ENCODE results near the gene MGMT. TPM values are rescaled to one million over a fixed set of nuclear protein-coding genes. Genes with fewer than 3 reads are reported as not detected.

MGMT gene
- total RNA-seq, 1 experiment from 2014 or later = 11.5 TPM

- no peak for TF ChIP-seq REST (IDR thresholded peaks at IDR 0.05; ENCODE audit: low read depth)
- TF ChIP-seq EGR1 (IDR thresholded peaks at IDR 0.05; ENCODE audit: low read depth) = no peak
- TF ChIP-seq ATF3 (IDR thresholded peaks at IDR 0.05) = no peak
- TF ChIP-seq POLR2A (IDR thresholded peaks at IDR 0.05; ENCODE audit: borderline replicate concordance, extremely low read depth, insufficient read depth, insufficient read length) = no peak
- TF ChIP-seq EZH2 (IDR thresholded peaks at IDR 0.05) = no peak
- no peak for TF ChIP-seq MAX (IDR thresholded peaks at IDR 0.05)
- no peak for TF ChIP-seq JUND (IDR thresholded peaks at IDR 0.05)
These were observed 154.7 kb downstream of the MGMT start (continued) for GRCh38 chr10:129621693-129622092.

GRCh38 chr10:129622291-129622690, 155.2 kb downstream of the MGMT start:
- RAD21 ChIA-PET (ENCODE audit: low non-redundant PET in 1 of 2, low total read pairs in 2 of 2, uncharacterized antibody in 2 of 2, unreplicated experiment in 2 of 2) = no interaction called here
- POLR2A ChIA-PET = no interaction called here

More at GRCh38 chr10:129622291-129622690, 155.2 kb downstream of the MGMT start:
- Histone ChIP-seq H3K4me3 (replicated peaks in 1 of 2; ENCODE audit: low read depth in 1 of 2, low read length in 2 of 2) (no peak overlapping the region), H3K9ac (ENCODE audit: low read length) (no peak overlapping the region), H3K27ac (ENCODE audit: low read depth, low read length) (no peak overlapping the region), H3K79me2 (ENCODE audit: insufficient read depth, low read length) (no peaks in the 10 kb centered on the region), H3K4me1 (ENCODE audit: control insufficient read depth in 1 of 2, insufficient read depth in 2 of 2, low read length in 2 of 2) (no peaks in the 10 kb centered on the region), H3K9me3 (ENCODE audit: control insufficient read depth in 1 of 2, insufficient read depth in 1 of 2, low read depth in 1 of 2, low read length in 2 of 2) (no peaks in the 10 kb centered on the region), H3K27me3 (ENCODE audit: insufficient read depth, low read length) (no peaks in the 10 kb centered on the region), H3K9me2 (ENCODE audit: insufficient read depth) (no peaks in the 10 kb centered on the region), H2AFZ (ENCODE audit: low read depth, low read length, poor library complexity, severe bottlenecking) (no peak overlapping the region), H3K36me3 (ENCODE audit: control insufficient read depth in 1 of 2, insufficient read depth in 2 of 2, low read length in 2 of 2) (no peaks in the 10 kb centered on the region), H3K4me2 (ENCODE audit: low read length) (no peak overlapping the region), H4K20me1 (ENCODE audit: insufficient read depth) (no peaks in the 10 kb centered on the region)
- ATAC-seq (no peak), DNase-seq (ENCODE audit: low read depth, low spot score) (no peak)
- intact Hi-C loops (cut with micrococcal nuclease) = no loop called here
- CTCF ChIA-PET = no interaction called here
- TF ChIP-seq REST (IDR thresholded peaks at IDR 0.05; ENCODE audit: low read depth) = no peak
- TF ChIP-seq SIN3A (IDR thresholded peaks at IDR 0.05; ENCODE audit: low read depth) = no peak
- no peak for TF ChIP-seq JUND (IDR thresholded peaks at IDR 0.05)
- TF ChIP-seq MAX (IDR thresholded peaks at IDR 0.05) = no peak
- TF ChIP-seq EZH2phosphoT487 (IDR thresholded peaks at IDR 0.05; ENCODE audit: borderline replicate concordance) = no peak
- TF ChIP-seq ZFX (IDR thresholded peaks at IDR 0.05) = no peak
- TF ChIP-seq EZH2 (IDR thresholded peaks at IDR 0.05) = no peak
- TF ChIP-seq POLR2AphosphoS5 (IDR thresholded peaks at IDR 0.05; ENCODE audit: low read depth, low read length) = no peak
- no peak for TF ChIP-seq SRF (IDR thresholded peaks at IDR 0.05; ENCODE audit: low read depth)
- TF ChIP-seq POLR2A (IDR thresholded peaks at IDR 0.05; ENCODE audit: borderline replicate concordance, extremely low read depth, insufficient read depth, insufficient read length) = no peak
- TF ChIP-seq TCF7L2 (IDR thresholded peaks at IDR 0.05; ENCODE audit: borderline replicate concordance, extremely low read depth, insufficient read depth, insufficient read length) = no peak
- BruUV-seq (replicated peaks) = no TSS peak
